ENCODE data around the gene WSB1. TPM values are rescaled to one million over a fixed set of nuclear protein-coding genes. Genes with fewer than 3 reads are reported as not detected.
"Not testable (repeated sequence)": the region's sequence is repeated elsewhere in the genome, so short reads cannot be mapped to it uniquely, and the experiment has no call there.

The WSB1 gene
- 163 TPM for polyA plus RNA-seq (2012; ENCODE audit: missing spikeins)

- peak; percentile 98 for TF ChIP-seq TAF1 (IDR thresholded peaks at IDR 0.05; ENCODE audit: borderline replicate concordance, low read depth, low read length)
- TF ChIP-seq POLR2A (IDR thresholded peaks at IDR 0.05; ENCODE audit: low read depth, low read length), result peak; percentile 99
- TF ChIP-seq POLR2AphosphoS5 (IDR thresholded peaks at IDR 0.05; ENCODE audit: low read depth, low read length), result peak; percentile 99
- DNase-seq (ENCODE audit: insufficient read length) (peak; percentile 91), FAIRE-seq (peak; percentile 96)
Observed at GRCh38 chr17:27293898-27294688, at the start of gene WSB1. Gene WSB1 (plus strand): TSS chr17:27294114. CDS start chr17:27294396, 282 bp downstream.

- FAIRE-seq (no peak), DNase-seq (ENCODE audit: insufficient read length) (no peak)
- TF ChIP-seq TAF1 (IDR thresholded peaks at IDR 0.05; ENCODE audit: borderline replicate concordance, low read depth, low read length) (no peak), POLR2AphosphoS5 (IDR thresholded peaks at IDR 0.05; ENCODE audit: low read depth, low read length) (no peak), POLR2A (IDR thresholded peaks at IDR 0.05; ENCODE audit: low read depth, low read length) (no peak)
Observed at GRCh38 chr17:27244491-27245223, 49.3 kb upstream of the WSB1 start.

GRCh38 chr17:27245230-27245696 is 48.7 kb upstream of the WSB1 start:
- TF ChIP-seq POLR2A (IDR thresholded peaks at IDR 0.05; ENCODE audit: low read depth, low read length) (no peak), TAF1 (IDR thresholded peaks at IDR 0.05; ENCODE audit: borderline replicate concordance, low read depth, low read length) (no peak)
- DNase-seq (ENCODE audit: insufficient read length) (peak; percentile 70), FAIRE-seq (peak; percentile 94)

- no peak for TF ChIP-seq TAF1 (IDR thresholded peaks at IDR 0.05; ENCODE audit: borderline replicate concordance, low read depth, low read length)
- no peak for TF ChIP-seq POLR2AphosphoS5 (IDR thresholded peaks at IDR 0.05; ENCODE audit: low read depth, low read length)
- no peak for TF ChIP-seq POLR2A (IDR thresholded peaks at IDR 0.05; ENCODE audit: low read depth, low read length)
- no peak for DNase-seq (ENCODE audit: insufficient read length)
- no peak for FAIRE-seq
Observed at GRCh38 chr17:27246537-27246936, 47.4 kb upstream of the WSB1 start.

GRCh38 chr17:27247071-27247957 is 46.6 kb upstream of the WSB1 start:
- no peak for FAIRE-seq
- no peak for TF ChIP-seq POLR2A (IDR thresholded peaks at IDR 0.05; ENCODE audit: low read depth, low read length)
- TF ChIP-seq TAF1 (IDR thresholded peaks at IDR 0.05; ENCODE audit: borderline replicate concordance, low read depth, low read length), result no peak
- no peak for TF ChIP-seq POLR2AphosphoS5 (IDR thresholded peaks at IDR 0.05; ENCODE audit: low read depth, low read length)
- no peak for DNase-seq (ENCODE audit: insufficient read length)

GRCh38 chr17:27247958-27248342 is 46.0 kb upstream of the WSB1 start:
- TF ChIP-seq POLR2AphosphoS5 (IDR thresholded peaks at IDR 0.05; ENCODE audit: low read depth, low read length) (no peak), TAF1 (IDR thresholded peaks at IDR 0.05; ENCODE audit: borderline replicate concordance, low read depth, low read length) (no peak), POLR2A (IDR thresholded peaks at IDR 0.05; ENCODE audit: low read depth, low read length) (no peak)
- FAIRE-seq, result no peak
- DNase-seq (ENCODE audit: insufficient read length), result no peak

GRCh38 chr17:27250791-27251190 is 43.1 kb upstream of the WSB1 start:
- not testable (repeated sequence) for FAIRE-seq; DNase-seq (ENCODE audit: insufficient read length)

- FAIRE-seq; DNase-seq (ENCODE audit: insufficient read length): not testable (repeated sequence)
Observed at GRCh38 chr17:27254802-27255201, 39.1 kb upstream of the WSB1 start.

GRCh38 chr17:27256225-27257030 is 37.5 kb upstream of the WSB1 start:
- no peak for FAIRE-seq
- no peak for DNase-seq (ENCODE audit: insufficient read length)
- TF ChIP-seq POLR2A (IDR thresholded peaks at IDR 0.05; ENCODE audit: low read depth, low read length) (no peak), POLR2AphosphoS5 (IDR thresholded peaks at IDR 0.05; ENCODE audit: low read depth, low read length) (no peak), TAF1 (IDR thresholded peaks at IDR 0.05; ENCODE audit: borderline replicate concordance, low read depth, low read length) (no peak)

- DNase-seq (ENCODE audit: insufficient read length) (no peak), FAIRE-seq (no peak)
- TF ChIP-seq TAF1 (IDR thresholded peaks at IDR 0.05; ENCODE audit: borderline replicate concordance, low read depth, low read length), result no peak
- TF ChIP-seq POLR2AphosphoS5 (IDR thresholded peaks at IDR 0.05; ENCODE audit: low read depth, low read length), result no peak
- no peak for TF ChIP-seq POLR2A (IDR thresholded peaks at IDR 0.05; ENCODE audit: low read depth, low read length)
Observed at GRCh38 chr17:27257031-27257357, 36.9 kb upstream of the WSB1 start.

GRCh38 chr17:27259356-27259755 is 34.6 kb upstream of the WSB1 start:
- DNase-seq (ENCODE audit: insufficient read length) (no peak), FAIRE-seq (no peak)
- TF ChIP-seq POLR2AphosphoS5 (IDR thresholded peaks at IDR 0.05; ENCODE audit: low read depth, low read length), result no peak
- TF ChIP-seq TAF1 (IDR thresholded peaks at IDR 0.05; ENCODE audit: borderline replicate concordance, low read depth, low read length), result no peak
- no peak for TF ChIP-seq POLR2A (IDR thresholded peaks at IDR 0.05; ENCODE audit: low read depth, low read length)

Measured in GM12892 (cell line).